PC-3 (cell line): ENCODE measurements around the gene VPS13C. TPM values are rescaled to one million over a fixed set of nuclear protein-coding genes. Genes with fewer than 3 reads are reported as not detected.

Source experiments
- ATAC-seq: fragments of 200-7000 bp; cut with Tn5 transposase; 2 replicates; pipeline ENCODE4 v1.9.1; 2020; ENCODE audit warnings: mild to moderate bottlenecking, moderate library complexity
- BruUV-seq: library from RNA; stranded (reverse); fragments of 400-500 nt; replicated peaks from 2 replicates; lab custom pipeline; 2021; lab: Mats Ljungman, UMichigan
- CTCF ChIA-PET: fragments of 300-600 bp; sonication (Branson Sonifier 250); formaldehyde crosslinking; loops from one replicate; lab custom pipeline; 2022; ENCODE audit warnings: antibody characterized with exemption; lab: Charles Lee
- POLR2A ChIA-PET: fragments of 300-600 bp; sonication (Branson Sonifier 250); formaldehyde crosslinking; loops from one replicate; lab custom pipeline; 2022; ENCODE audit warnings: antibody characterized with exemption; ENCODE audit not compliant: unreplicated experiment; lab: Charles Lee
- DNase-seq: peaks from one replicate; pipeline ENCODE4 v3.0.0-alpha.2; 2015
- H2AFZ ChIP-seq: fragments of 300-600 bp; sonication (generic); 2 replicates; pipeline ENCODE4 v1.6.0; 2016; ENCODE audit warnings: antibody characterized with exemption, low read length
- H3F3A ChIP-seq: fragments of 300-600 bp; sonication (generic); one replicate; pipeline ENCODE4 v1.6.0; 2017; ENCODE audit warnings: antibody characterized with exemption, low read length, control low read depth, mild to moderate bottlenecking; ENCODE audit not compliant: unreplicated experiment
- H3K27ac ChIP-seq: fragments of 300-600 bp; sonication (generic); 2 replicates; pipeline ENCODE4 v1.5.1; 2016; ENCODE audit warnings: mild to moderate bottlenecking, low read length
- H3K27me3 ChIP-seq: fragments of 300-600 bp; sonication (generic); 2 replicates; pipeline ENCODE4 v1.6.1; 2016; ENCODE audit warnings: low read length, mixed read lengths
- H3K36me3 ChIP-seq: fragments of 300-600 bp; sonication (generic); 2 replicates; pipeline ENCODE4 v1.6.1; 2016; ENCODE audit warnings: low read depth, mixed run types, low read length, mixed read lengths
- H3K4me1 ChIP-seq: fragments of 300-600 bp; sonication (generic); 2 replicates; pipeline ENCODE4 v1.5.1; 2016; ENCODE audit warnings: low read length; ENCODE audit not compliant: insufficient read depth
- H3K4me2 ChIP-seq: fragments of 300-600 bp; sonication (generic); 2 replicates; pipeline ENCODE4 v1.6.0; 2016; ENCODE audit warnings: low read length
- H3K4me3 ChIP-seq: fragments of 300-600 bp; sonication (generic); 2 replicates; pipeline ENCODE4 v1.5.1; 2016; ENCODE audit warnings: mild to moderate bottlenecking, low read length, mixed read lengths
- H3K79me2 ChIP-seq: fragments of 300-600 bp; sonication (generic); 2 replicates; pipeline ENCODE4 v1.6.1; 2017; ENCODE audit warnings: low read length, mixed read lengths
- H3K9ac ChIP-seq: fragments of 300-600 bp; sonication (generic); 2 replicates; pipeline ENCODE4 v1.6.0; 2016; ENCODE audit warnings: mild to moderate bottlenecking, low read length
- H3K9me2 ChIP-seq: fragments of 300-600 bp; sonication (generic); replicated peaks from 2 replicates; pipeline ENCODE4 v1.6.1; 2016; ENCODE audit warnings: mixed run types, low read length, mixed read lengths
- H3K9me3 ChIP-seq: fragments of 300-600 bp; sonication (generic); 2 replicates; pipeline ENCODE4 v1.6.1; 2016; ENCODE audit warnings: low read length, mixed read lengths
- H4K20me1 ChIP-seq: fragments of 300-600 bp; sonication (generic); 2 replicates; pipeline ENCODE4 v1.6.1; 2016; ENCODE audit warnings: low read length, mixed read lengths
- CTCF ChIP-seq: fragments of 300-600 bp; sonication (generic); conservative IDR thresholded peaks from 2 replicates; pipeline ENCODE4 v1.5.1; 2017; ENCODE audit warnings: antibody characterized with exemption, low read depth, mild to moderate bottlenecking, low read length
- EZH2 ChIP-seq: fragments of 300-600 bp; sonication (generic); IDR thresholded peaks from one replicate; pipeline ENCODE4 v1.6.1; 2017; ENCODE audit warnings: antibody characterized with exemption, mild to moderate bottlenecking, low read length; ENCODE audit not compliant: unreplicated experiment
- EZH2phosphoT487 ChIP-seq: fragments of 300-600 bp; sonication (generic); IDR thresholded peaks from 2 replicates; pipeline ENCODE4 v1.6.1; 2018; ENCODE audit warnings: mild to moderate bottlenecking, antibody characterized with exemption, low read length, borderline replicate concordance
- intact Hi-C: fragments of 100-400 bp; cut with micrococcal nuclease; formaldehyde crosslinking; loops from 2 replicates; pipeline ENCODE4 v1.9.0; 2023
- total RNA-seq: library from RNA; depleted of rRNA; stranded (reverse); fragments of >200 nt; gene quantifications from 2 replicates; pipeline ENCODE4 v1.2.3, GENCODE V29; 2014

The VPS13C gene
- total RNA-seq, 1 experiment from 2014 or later = 11.4 TPM

GRCh38 chr15:62060896-62061280 lies 641 bp upstream of the VPS13C start:
- Histone ChIP-seq H3K27ac (no peak overlapping the region), H3K4me3 (peak overlapping the region; percentile 94), H3F3A (no peaks in the 10 kb centered on the region), H3K27me3 (no peaks in the 10 kb centered on the region), H3K4me2 (peak overlapping the region; percentile 84), H3K4me1 (peaks cover 13% of the 10 kb centered on the region), H3K79me2 (peaks cover 17% of the 10 kb centered on the region), H3K9me3 (no peaks in the 10 kb centered on the region), H2AFZ (peak overlapping the region; percentile 96), H4K20me1 (no peaks in the 10 kb centered on the region), H3K9me2 (no peaks in the 10 kb centered on the region), H3K36me3 (no peaks in the 10 kb centered on the region), H3K9ac (peak overlapping the region; percentile 19; the same call in 1 of the 2 replicates)
- BruUV-seq = no TSS peak
- ChIA-PET POLR2A (interaction anchor here (0.6 kb wide), 1 partner anchor 182 kb away, joined by 4 read pairs; no protein-coding TSS in a partner anchor), CTCF (interaction anchor here (1.1 kb wide), 1 partner anchor 153 kb away, joined by 3 read pairs; no protein-coding TSS in a partner anchor)
- DNase-seq (no peak), ATAC-seq (no peak)
- intact Hi-C loops = loop anchor here (5.0 to 10.0 kb wide), 2 partner anchors 51 to 76 kb away; no protein-coding TSS in a partner anchor
- no peak for TF ChIP-seq CTCF
- no peak for TF ChIP-seq EZH2phosphoT487
- no peak for TF ChIP-seq EZH2

DNA sequence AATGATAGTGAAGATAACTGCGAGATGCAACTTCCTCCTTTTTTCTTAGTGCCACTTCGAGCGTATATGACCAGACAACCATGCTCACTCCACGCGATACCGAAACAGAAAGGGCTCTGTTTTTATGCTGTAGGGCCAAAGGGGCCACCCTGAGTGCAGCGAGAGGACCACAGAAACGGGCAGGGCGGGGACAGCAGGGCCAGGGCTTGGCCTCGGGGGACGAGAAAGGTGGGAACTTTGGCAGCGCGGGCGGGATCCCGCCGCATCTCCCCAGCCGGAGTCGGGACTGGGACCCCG lies 483 bp downstream of the VPS13C start:
- ChIA-PET POLR2A (interaction anchor here (0.5 kb wide), 1 partner anchor 13 kb away, joined by 5 read pairs; no protein-coding TSS in a partner anchor), CTCF (interaction anchor here (1.1 kb wide), 1 partner anchor 152 kb away, joined by 3 read pairs; no protein-coding TSS in a partner anchor)
- Histone ChIP-seq H3K79me2 (peaks cover 17% of the 10 kb centered on the region), H3K27me3 (no peaks in the 10 kb centered on the region), H3K4me2 (peak overlapping the region; percentile 84), H4K20me1 (no peaks in the 10 kb centered on the region), H3K36me3 (no peaks in the 10 kb centered on the region), H3F3A (no peaks in the 10 kb centered on the region), H3K9me3 (no peaks in the 10 kb centered on the region), H3K9ac (peak overlapping the region; percentile 75), H3K27ac (peak overlapping the region; percentile 11; the same call in 1 of the 2 replicates), H2AFZ (peak overlapping the region; percentile 96), H3K4me3 (peak overlapping the region; percentile 94), H3K4me1 (peaks cover 13% of the 10 kb centered on the region), H3K9me2 (no peaks in the 10 kb centered on the region)
- peak; percentile 17 for DNase-seq
- intact Hi-C loops = loop anchor here (5.0 to 10.0 kb wide), 2 partner anchors 53 to 75 kb away; no protein-coding TSS in a partner anchor
- BruUV-seq = no TSS peak
- TF ChIP-seq EZH2 = no peak
- TF ChIP-seq CTCF = no peak
- TF ChIP-seq EZH2phosphoT487 = no peak
- ATAC-seq = peak; percentile 54
